ENCODE results near the gene HES5. TPM values are rescaled to one million over a fixed set of nuclear protein-coding genes. Genes with fewer than 3 reads are reported as not detected.

Gene HES5
- total RNA-seq, 1 experiment from 2014 or later: not detected

- H3K9me3 ChIP-seq (replicated peaks): no peaks in the 10 kb centered on the region
- no peaks in the 10 kb centered on the region for H3K4me1 ChIP-seq (replicated peaks)
- no peaks in the 10 kb centered on the region for H3K27me3 ChIP-seq (replicated peaks)
- H3K27ac ChIP-seq: no peak overlapping the region
- no peak overlapping the region for H3K4me3 ChIP-seq
- DNase-seq (ENCODE audit: low read depth in 1 of 2, low spot score in 2 of 2): no peak
- H3K36me3 ChIP-seq: peaks cover 27% of the 10 kb centered on the region
Observed at GRCh38 chr1:2504949-2505272, 25.2 kb downstream of the HES5 start.

GRCh38 chr1:2504225-2504948, 25.7 kb downstream of the HES5 start:
- DNase-seq (ENCODE audit: low read depth in 1 of 2, low spot score in 2 of 2): no peak

GRCh38 chr1:2503554-2504224, 26.4 kb downstream of the HES5 start:
- no peak overlapping the region for H3K27ac ChIP-seq
- no peaks in the 10 kb centered on the region for H3K9me3 ChIP-seq (replicated peaks)
- H3K27me3 ChIP-seq (replicated peaks): no peaks in the 10 kb centered on the region
- DNase-seq (ENCODE audit: low read depth in 1 of 2, low spot score in 2 of 2): no peak
- H3K4me1 ChIP-seq (replicated peaks): no peaks in the 10 kb centered on the region
- no peak overlapping the region for H3K4me3 ChIP-seq
- H3K36me3 ChIP-seq: peaks cover 15% of the 10 kb centered on the region

More at GRCh38 chr1:2504225-2504948, 25.7 kb downstream of the HES5 start:
- no peaks in the 10 kb centered on the region for H3K27me3 ChIP-seq (replicated peaks)
- H3K27ac ChIP-seq: no peak overlapping the region
- peaks cover 22% of the 10 kb centered on the region for H3K36me3 ChIP-seq
- H3K9me3 ChIP-seq (replicated peaks): no peaks in the 10 kb centered on the region
- H3K4me3 ChIP-seq: no peak overlapping the region
- no peaks in the 10 kb centered on the region for H3K4me1 ChIP-seq (replicated peaks)

GRCh38 chr1:2502661-2503553, 27.2 kb downstream of the HES5 start:
- no peak for DNase-seq (ENCODE audit: low read depth in 1 of 2, low spot score in 2 of 2)
- Histone ChIP-seq H3K36me3 (peaks cover 11% of the 10 kb centered on the region), H3K27me3 (replicated peaks) (no peaks in the 10 kb centered on the region), H3K27ac (no peak overlapping the region), H3K9me3 (replicated peaks) (no peaks in the 10 kb centered on the region), H3K4me3 (no peak overlapping the region), H3K4me1 (replicated peaks) (no peaks in the 10 kb centered on the region)

- H3K4me3 ChIP-seq: no peak overlapping the region
- no peaks in the 10 kb centered on the region for H3K27me3 ChIP-seq (replicated peaks)
- no peaks in the 10 kb centered on the region for H3K9me3 ChIP-seq (replicated peaks)
- H3K27ac ChIP-seq: no peak overlapping the region
- H3K4me1 ChIP-seq (replicated peaks): no peaks in the 10 kb centered on the region
- peaks cover 5% of the 10 kb centered on the region; the same call in 1 of the 2 replicates for H3K36me3 ChIP-seq
- DNase-seq (ENCODE audit: low read depth in 1 of 2, low spot score in 2 of 2): no peak
Observed at GRCh38 chr1:2502210-2502609, 27.9 kb downstream of the HES5 start.

- no peak for DNase-seq (ENCODE audit: low read depth in 1 of 2, low spot score in 2 of 2)
- Histone ChIP-seq H3K4me3 (no peak overlapping the region), H3K27ac (no peak overlapping the region), H3K36me3 (peaks cover under 1% of the 10 kb centered on the region; the same call in 1 of the 2 replicates), H3K4me1 (replicated peaks) (no peaks in the 10 kb centered on the region), H3K27me3 (replicated peaks) (no peaks in the 10 kb centered on the region), H3K9me3 (replicated peaks) (no peaks in the 10 kb centered on the region)
Observed at GRCh38 chr1:2501820-2502119, 28.3 kb downstream of the HES5 start.

GRCh38 chr1:2501041-2501819, 28.8 kb downstream of the HES5 start:
- Histone ChIP-seq H3K36me3 (no peaks in the 10 kb centered on the region), H3K27me3 (replicated peaks) (no peaks in the 10 kb centered on the region), H3K27ac (no peak overlapping the region), H3K4me3 (no peak overlapping the region), H3K9me3 (replicated peaks) (no peaks in the 10 kb centered on the region), H3K4me1 (replicated peaks) (no peaks in the 10 kb centered on the region)
- DNase-seq (ENCODE audit: low read depth in 1 of 2, low spot score in 2 of 2): no peak

GRCh38 chr1:2499986-2500596, 30.0 kb downstream of the HES5 start:
- Histone ChIP-seq H3K4me3 (no peak overlapping the region), H3K36me3 (no peaks in the 10 kb centered on the region), H3K9me3 (replicated peaks) (no peaks in the 10 kb centered on the region), H3K27me3 (replicated peaks) (no peaks in the 10 kb centered on the region), H3K27ac (no peak overlapping the region), H3K4me1 (replicated peaks) (no peaks in the 10 kb centered on the region)
- DNase-seq (ENCODE audit: low read depth in 1 of 2, low spot score in 2 of 2): no peak

- Histone ChIP-seq H3K27ac (no peak overlapping the region), H3K4me3 (no peak overlapping the region), H3K36me3 (no peaks in the 10 kb centered on the region), H3K27me3 (replicated peaks) (no peaks in the 10 kb centered on the region), H3K9me3 (replicated peaks) (no peaks in the 10 kb centered on the region), H3K4me1 (replicated peaks) (peaks cover under 1% of the 10 kb centered on the region; the same call in 1 of the 2 replicates)
- DNase-seq (ENCODE audit: low read depth in 1 of 2, low spot score in 2 of 2): no peak
Observed at GRCh38 chr1:2499260-2499659, 30.8 kb downstream of the HES5 start.

- no peak overlapping the region for H3K27ac ChIP-seq
- no peaks in the 10 kb centered on the region for H3K9me3 ChIP-seq (replicated peaks)
- no peaks in the 10 kb centered on the region for H3K36me3 ChIP-seq
- no peak overlapping the region for H3K4me3 ChIP-seq
- H3K4me1 ChIP-seq (replicated peaks): peaks cover 4% of the 10 kb centered on the region
- no peaks in the 10 kb centered on the region for H3K27me3 ChIP-seq (replicated peaks)
- DNase-seq (ENCODE audit: low read depth in 1 of 2, low spot score in 2 of 2): no peak
Observed at GRCh38 chr1:2498648-2499047, 31.4 kb downstream of the HES5 start.

- Histone ChIP-seq H3K9me3 (replicated peaks) (no peaks in the 10 kb centered on the region), H3K27me3 (replicated peaks) (no peaks in the 10 kb centered on the region), H3K27ac (no peak overlapping the region), H3K4me3 (no peak overlapping the region), H3K36me3 (no peaks in the 10 kb centered on the region), H3K4me1 (replicated peaks) (peaks cover 11% of the 10 kb centered on the region)
- DNase-seq (ENCODE audit: low read depth in 1 of 2, low spot score in 2 of 2): no peak
Observed at GRCh38 chr1:2497891-2498290, 32.2 kb downstream of the HES5 start.

- DNase-seq (ENCODE audit: low read depth in 1 of 2, low spot score in 2 of 2): no peak
- peaks cover 23% of the 10 kb centered on the region for H3K4me1 ChIP-seq (replicated peaks)
- no peak overlapping the region for H3K27ac ChIP-seq
- no peaks in the 10 kb centered on the region for H3K27me3 ChIP-seq (replicated peaks)
- no peaks in the 10 kb centered on the region for H3K36me3 ChIP-seq
- H3K9me3 ChIP-seq (replicated peaks): no peaks in the 10 kb centered on the region
- no peak overlapping the region for H3K4me3 ChIP-seq
Observed at GRCh38 chr1:2496746-2497145, 33.3 kb downstream of the HES5 start.

GRCh38 chr1:2496087-2496622, 33.9 kb downstream of the HES5 start:
- H3K4me1 ChIP-seq (replicated peaks): peaks cover 29% of the 10 kb centered on the region

More at GRCh38 chr1:2496087-2496622, 33.9 kb downstream of the HES5 start:
- H3K36me3 ChIP-seq: no peaks in the 10 kb centered on the region
- no peaks in the 10 kb centered on the region for H3K27me3 ChIP-seq (replicated peaks)
- H3K4me3 ChIP-seq: no peak overlapping the region
- no peaks in the 10 kb centered on the region for H3K9me3 ChIP-seq (replicated peaks)
- DNase-seq (ENCODE audit: low read depth in 1 of 2, low spot score in 2 of 2): no peak
- no peak overlapping the region for H3K27ac ChIP-seq
